ENCODE measurements around the gene CSNK2A3. TPM values are rescaled to one million over a fixed set of nuclear protein-coding genes. Genes with fewer than 3 reads are reported as not detected.
"Not testable (repeated sequence)": the region's sequence is repeated elsewhere in the genome, so short reads cannot be mapped to it uniquely, and the experiment has no call there.

CSNK2A3 gene
- polyA plus RNA-seq (2012; ENCODE audit: insufficient read length, low read depth), result 0.36 TPM

DNA sequence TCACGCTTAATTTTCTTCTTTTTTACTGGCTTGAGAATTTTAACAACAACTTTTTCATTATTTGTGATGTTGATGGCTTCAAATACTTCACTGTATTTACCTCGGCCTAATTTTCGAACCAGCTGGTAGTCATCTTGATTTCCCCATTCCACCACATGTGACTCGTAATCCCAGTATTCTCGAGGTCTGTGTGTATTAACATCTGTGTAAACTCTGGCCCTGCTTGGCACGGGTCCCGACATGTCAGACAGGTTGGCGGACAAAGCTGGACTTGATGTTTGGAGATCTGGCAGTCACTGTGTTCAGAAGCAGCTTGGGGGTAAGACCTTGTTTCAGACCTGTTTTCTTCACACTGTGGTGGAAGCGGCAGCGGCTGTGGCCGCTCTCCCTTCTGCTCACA lies at the start of gene CSNK2A3:
TSS of gene CSNK2A3 (minus strand) at position 373 of the 400 bp plus-strand sequence. CDS start at position 242, 131 bp downstream.
- not testable (repeated sequence) for TF ChIP-seq FOXP2 (optimal IDR thresholded peaks at IDR 0.05; ENCODE audit: borderline replicate concordance, extremely low read depth, extremely low read length, insufficient read depth); SIN3A (IDR thresholded peaks at IDR 0.05; ENCODE audit: borderline replicate concordance, insufficient read depth, low read length); TAF1 (IDR thresholded peaks at IDR 0.05; ENCODE audit: borderline replicate concordance, insufficient read depth, low read length)

DNA sequence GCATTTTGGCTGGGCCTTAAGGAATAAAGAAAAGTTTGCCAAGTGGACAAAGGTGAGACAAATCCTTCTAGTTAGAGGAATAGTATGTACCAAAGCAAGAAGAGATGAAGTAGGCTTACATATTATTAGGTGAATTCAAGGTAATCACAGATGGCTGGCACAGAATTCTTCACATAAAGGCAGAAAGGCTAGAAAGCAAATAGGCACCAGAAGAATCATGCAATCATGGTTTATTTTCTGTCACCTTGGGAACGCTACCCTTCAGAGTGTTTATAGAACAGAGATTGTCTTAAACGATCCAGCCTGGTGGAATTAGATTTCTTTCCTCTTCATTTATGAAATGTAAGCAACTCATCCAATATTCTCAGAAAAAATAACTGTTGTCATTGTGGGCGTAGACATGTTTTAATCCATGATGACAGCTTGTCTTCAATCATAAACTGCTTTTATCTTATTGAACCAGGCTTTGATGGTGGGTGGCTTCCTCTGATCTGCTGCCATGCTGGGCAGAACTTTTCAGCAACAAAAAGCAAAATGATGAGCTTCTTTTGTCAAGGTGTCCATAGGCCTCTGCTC lies 49.0 kb upstream of the CSNK2A3 start:
- TF ChIP-seq POLR2AphosphoS5 (IDR thresholded peaks at IDR 0.05; ENCODE audit: low read depth, low read length) (no peak), SIN3A (IDR thresholded peaks at IDR 0.05; ENCODE audit: borderline replicate concordance, insufficient read depth, low read length) (no peak), TAF1 (IDR thresholded peaks at IDR 0.05; ENCODE audit: borderline replicate concordance, insufficient read depth, low read length) (no peak)
- TF ChIP-seq, protein P1, sequence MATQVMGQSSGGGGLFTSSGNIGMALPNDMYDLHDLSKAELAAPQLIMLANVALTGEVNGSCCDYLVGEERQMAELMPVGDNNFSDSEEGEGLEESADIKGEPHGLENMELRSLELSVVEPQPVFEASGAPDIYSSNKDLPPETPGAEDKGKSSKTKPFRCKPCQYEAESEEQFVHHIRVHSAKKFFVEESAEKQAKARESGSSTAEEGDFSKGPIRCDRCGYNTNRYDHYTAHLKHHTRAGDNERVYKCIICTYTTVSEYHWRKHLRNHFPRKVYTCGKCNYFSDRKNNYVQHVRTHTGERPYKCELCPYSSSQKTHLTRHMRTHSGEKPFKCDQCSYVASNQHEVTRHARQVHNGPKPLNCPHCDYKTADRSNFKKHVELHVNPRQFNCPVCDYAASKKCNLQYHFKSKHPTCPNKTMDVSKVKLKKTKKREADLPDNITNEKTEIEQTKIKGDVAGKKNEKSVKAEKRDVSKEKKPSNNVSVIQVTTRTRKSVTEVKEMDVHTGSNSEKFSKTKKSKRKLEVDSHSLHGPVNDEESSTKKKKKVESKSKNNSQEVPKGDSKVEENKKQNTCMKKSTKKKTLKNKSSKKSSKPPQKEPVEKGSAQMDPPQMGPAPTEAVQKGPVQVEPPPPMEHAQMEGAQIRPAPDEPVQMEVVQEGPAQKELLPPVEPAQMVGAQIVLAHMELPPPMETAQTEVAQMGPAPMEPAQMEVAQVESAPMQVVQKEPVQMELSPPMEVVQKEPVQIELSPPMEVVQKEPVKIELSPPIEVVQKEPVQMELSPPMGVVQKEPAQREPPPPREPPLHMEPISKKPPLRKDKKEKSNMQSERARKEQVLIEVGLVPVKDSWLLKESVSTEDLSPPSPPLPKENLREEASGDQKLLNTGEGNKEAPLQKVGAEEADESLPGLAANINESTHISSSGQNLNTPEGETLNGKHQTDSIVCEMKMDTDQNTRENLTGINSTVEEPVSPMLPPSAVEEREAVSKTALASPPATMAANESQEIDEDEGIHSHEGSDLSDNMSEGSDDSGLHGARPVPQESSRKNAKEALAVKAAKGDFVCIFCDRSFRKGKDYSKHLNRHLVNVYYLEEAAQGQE (IDR thresholded peaks at IDR 0.05; ENCODE audit: insufficient read depth in 1 of 2, low read depth in 2 of 2, low read length in 2 of 2), result no peak

DNA sequence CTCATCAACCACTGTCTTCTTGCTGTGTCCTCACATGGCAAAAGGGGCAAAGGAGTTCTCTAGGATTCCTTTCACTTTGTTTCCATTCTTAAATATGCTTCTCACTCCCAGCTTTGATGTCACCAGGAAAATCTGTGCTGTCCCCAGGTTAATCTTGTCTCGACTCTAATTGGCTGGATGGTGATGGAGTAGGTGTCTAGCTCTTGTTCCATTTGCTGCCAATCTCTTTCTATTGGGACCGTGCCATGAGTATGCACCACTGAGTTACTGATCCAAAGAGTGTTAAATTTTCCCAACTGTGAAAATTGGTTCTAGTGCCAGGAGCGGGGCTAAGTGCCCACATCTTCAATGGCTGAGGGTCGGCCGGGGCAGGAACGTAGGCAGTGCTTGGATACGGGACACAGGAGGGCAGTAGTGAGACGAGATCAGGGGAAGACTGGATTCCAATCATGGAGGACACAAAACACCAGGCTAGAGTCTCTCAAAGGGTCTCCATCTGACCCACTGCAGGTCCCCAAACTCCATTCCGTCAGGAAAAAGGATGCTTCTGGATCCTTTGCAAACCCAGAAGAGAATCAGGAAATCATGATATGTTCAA lies 47.7 kb upstream of the CSNK2A3 start:
- TF ChIP-seq POLR2AphosphoS5 (IDR thresholded peaks at IDR 0.05; ENCODE audit: low read depth, low read length) (no peak), SIN3A (IDR thresholded peaks at IDR 0.05; ENCODE audit: borderline replicate concordance, insufficient read depth, low read length) (no peak), TAF1 (IDR thresholded peaks at IDR 0.05; ENCODE audit: borderline replicate concordance, insufficient read depth, low read length) (no peak), FOXP2 (optimal IDR thresholded peaks at IDR 0.05; ENCODE audit: borderline replicate concordance, extremely low read depth, extremely low read length, insufficient read depth) (no peak)
- TF ChIP-seq, protein P1 (IDR thresholded peaks at IDR 0.05; ENCODE audit: insufficient read depth in 1 of 2, low read depth in 2 of 2, low read length in 2 of 2), result no peak

DNA sequence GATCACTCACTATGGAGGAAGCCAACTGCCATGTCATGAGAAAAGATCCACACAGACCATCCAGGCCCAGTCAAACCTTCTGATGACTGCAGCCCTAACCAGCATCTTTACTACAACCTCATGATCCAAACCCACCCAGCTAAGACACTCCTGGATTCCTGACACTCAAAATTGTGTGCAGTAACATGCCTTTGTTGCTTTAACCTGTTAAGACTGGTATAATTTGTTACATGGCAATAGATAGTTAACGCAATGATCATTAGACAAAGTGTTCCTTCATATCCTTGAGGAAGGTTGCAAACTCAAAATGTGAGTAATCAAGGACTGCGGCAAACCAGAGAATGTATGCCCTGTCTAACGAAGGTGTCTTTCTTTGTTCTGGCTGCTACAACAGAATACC lies 47.1 kb upstream of the CSNK2A3 start:
- no peak for TF ChIP-seq FOXP2 (optimal IDR thresholded peaks at IDR 0.05; ENCODE audit: borderline replicate concordance, extremely low read depth, extremely low read length, insufficient read depth)
- TF ChIP-seq, protein P1 (IDR thresholded peaks at IDR 0.05; ENCODE audit: insufficient read depth in 1 of 2, low read depth in 2 of 2, low read length in 2 of 2), result no peak
- TF ChIP-seq POLR2AphosphoS5 (IDR thresholded peaks at IDR 0.05; ENCODE audit: low read depth, low read length), result no peak
- no peak for TF ChIP-seq TAF1 (IDR thresholded peaks at IDR 0.05; ENCODE audit: borderline replicate concordance, insufficient read depth, low read length)
- TF ChIP-seq SIN3A (IDR thresholded peaks at IDR 0.05; ENCODE audit: borderline replicate concordance, insufficient read depth, low read length), result no peak

DNA sequence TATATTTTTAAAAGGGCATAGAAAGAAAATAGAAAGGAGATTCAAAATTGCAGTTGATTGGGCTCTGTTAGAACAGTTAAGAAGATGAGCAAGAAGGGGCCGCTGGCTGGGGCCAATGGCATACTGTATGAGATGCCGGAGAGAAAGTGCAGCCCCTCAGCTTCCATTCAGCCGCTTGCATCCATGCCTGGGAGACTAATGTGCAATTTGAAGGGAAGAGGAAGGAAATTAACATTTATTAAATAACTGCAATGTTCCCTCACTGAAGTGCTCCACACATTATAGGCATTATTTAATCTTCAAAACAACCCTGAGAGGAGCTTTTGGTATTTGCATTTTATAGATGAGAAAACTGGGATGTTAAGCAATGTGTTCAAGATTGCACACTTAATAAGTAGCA lies 44.7 kb upstream of the CSNK2A3 start:
- TF ChIP-seq FOXP2 (optimal IDR thresholded peaks at IDR 0.05; ENCODE audit: borderline replicate concordance, extremely low read depth, extremely low read length, insufficient read depth) (no peak), SIN3A (IDR thresholded peaks at IDR 0.05; ENCODE audit: borderline replicate concordance, insufficient read depth, low read length) (no peak), POLR2AphosphoS5 (IDR thresholded peaks at IDR 0.05; ENCODE audit: low read depth, low read length) (no peak), TAF1 (IDR thresholded peaks at IDR 0.05; ENCODE audit: borderline replicate concordance, insufficient read depth, low read length) (no peak)
- TF ChIP-seq, protein P1 (IDR thresholded peaks at IDR 0.05; ENCODE audit: insufficient read depth in 1 of 2, low read depth in 2 of 2, low read length in 2 of 2), result no peak
